Thoracic aorta (tissue), 2 donors: ENCODE results near the gene C3orf49. TPM values are rescaled to one million over a fixed set of nuclear protein-coding genes. Genes with fewer than 3 reads are reported as not detected.

Experiments
- ATAC-seq: fragments of 150-250 bp; one replicate; pipeline ENCODE4 v1.8.0; 2017; ENCODE audit warnings: low read depth; ENCODE audit not compliant: insufficient number of reproducible peaks, low FRiP score
- DNase-seq: peaks from one replicate; pipeline ENCODE4 v3.0.0-alpha.2; 2020; ENCODE audit warnings: low spot score
- H3K27ac ChIP-seq, 2 donors: fragments of 200-600 bp; sonication (generic); 1 replicate in 1 of 2; 2 replicates in 1 of 2; pipeline ENCODE4 v1.5.1; 2016; ENCODE audit warnings: mild to moderate bottlenecking in 2 of 2, moderate library complexity in 2 of 2
- H3K27me3 ChIP-seq: fragments of 200-600 bp; sonication (generic); replicated peaks from 2 replicates; pipeline ENCODE4 v1.6.0; 2016; ENCODE audit warnings: mild to moderate bottlenecking; ENCODE audit not compliant: insufficient read depth
- H3K36me3 ChIP-seq: fragments of 200-600 bp; sonication (generic); one replicate; pipeline ENCODE4 v1.5.1; 2016
- H3K4me1 ChIP-seq, 2 donors: fragments of 200-600 bp; sonication (generic); 1 replicate in 1 of 2; 2 replicates in 1 of 2; pipeline versions ENCODE4 v1.5.1 to v1.6.0; 2016; ENCODE audit warnings: low read depth in 2 of 2, mild to moderate bottlenecking in 1 of 2; ENCODE audit not compliant: control insufficient read depth in 1 of 2
- H3K4me3 ChIP-seq: fragments of 200-600 bp; sonication (generic); 2 replicates; pipeline ENCODE4 v1.5.1; 2016; ENCODE audit warnings: mild to moderate bottlenecking
- H3K9me3 ChIP-seq: fragments of 200-600 bp; sonication (generic); 2 replicates; pipeline ENCODE4 v1.5.1; 2016
- total RNA-seq, 2 donors: library from RNA; depleted of rRNA; stranded (reverse); fragments of >200 nt; gene quantifications; one replicate each; pipeline versions ENCODE4 v1.1.0 to v1.2.3, GENCODE V29; 2016
- TF ChIP-seq, protein P1 (sequence below): fragments of 200-600 bp; sonication (generic); IDR thresholded peaks from one replicate; pipeline ENCODE4 v1.5.1; 2019; ENCODE audit warnings: antibody characterized with exemption

The C3orf49 gene
- total RNA-seq, 2 donors from 2014 or later = not detected

DNA sequence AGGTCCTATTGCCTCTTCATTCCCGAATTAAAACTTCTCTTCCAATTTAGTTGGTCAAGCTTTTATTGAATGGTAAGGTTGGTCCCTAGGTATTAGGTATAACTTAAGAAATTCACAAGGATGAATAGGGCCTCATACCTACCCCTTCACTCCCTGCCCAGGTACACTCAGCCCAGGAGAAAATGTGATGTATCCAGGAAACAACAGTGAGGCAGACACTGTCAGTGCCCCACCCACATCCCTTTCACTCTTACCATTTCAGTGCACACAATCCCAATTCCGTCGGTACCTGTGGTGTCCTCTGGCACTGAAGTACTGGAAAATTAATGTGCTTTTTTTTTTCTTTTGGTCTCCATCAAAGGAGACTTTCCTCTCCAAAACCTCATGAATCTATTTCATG, 10.5 kb upstream of the C3orf49 start:
- Histone ChIP-seq H3K4me3 (no peak overlapping the region), H3K4me1 (no peaks in the 10 kb centered on the region), H3K27ac (no peak overlapping the region), H3K9me3 (no peaks in the 10 kb centered on the region), H3K27me3 (no peaks in the 10 kb centered on the region), H3K36me3 (no peaks in the 10 kb centered on the region)
- TF ChIP-seq, protein P1, sequence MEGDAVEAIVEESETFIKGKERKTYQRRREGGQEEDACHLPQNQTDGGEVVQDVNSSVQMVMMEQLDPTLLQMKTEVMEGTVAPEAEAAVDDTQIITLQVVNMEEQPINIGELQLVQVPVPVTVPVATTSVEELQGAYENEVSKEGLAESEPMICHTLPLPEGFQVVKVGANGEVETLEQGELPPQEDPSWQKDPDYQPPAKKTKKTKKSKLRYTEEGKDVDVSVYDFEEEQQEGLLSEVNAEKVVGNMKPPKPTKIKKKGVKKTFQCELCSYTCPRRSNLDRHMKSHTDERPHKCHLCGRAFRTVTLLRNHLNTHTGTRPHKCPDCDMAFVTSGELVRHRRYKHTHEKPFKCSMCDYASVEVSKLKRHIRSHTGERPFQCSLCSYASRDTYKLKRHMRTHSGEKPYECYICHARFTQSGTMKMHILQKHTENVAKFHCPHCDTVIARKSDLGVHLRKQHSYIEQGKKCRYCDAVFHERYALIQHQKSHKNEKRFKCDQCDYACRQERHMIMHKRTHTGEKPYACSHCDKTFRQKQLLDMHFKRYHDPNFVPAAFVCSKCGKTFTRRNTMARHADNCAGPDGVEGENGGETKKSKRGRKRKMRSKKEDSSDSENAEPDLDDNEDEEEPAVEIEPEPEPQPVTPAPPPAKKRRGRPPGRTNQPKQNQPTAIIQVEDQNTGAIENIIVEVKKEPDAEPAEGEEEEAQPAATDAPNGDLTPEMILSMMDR = no peak
- DNase-seq (no peak), ATAC-seq (no peak)

DNA sequence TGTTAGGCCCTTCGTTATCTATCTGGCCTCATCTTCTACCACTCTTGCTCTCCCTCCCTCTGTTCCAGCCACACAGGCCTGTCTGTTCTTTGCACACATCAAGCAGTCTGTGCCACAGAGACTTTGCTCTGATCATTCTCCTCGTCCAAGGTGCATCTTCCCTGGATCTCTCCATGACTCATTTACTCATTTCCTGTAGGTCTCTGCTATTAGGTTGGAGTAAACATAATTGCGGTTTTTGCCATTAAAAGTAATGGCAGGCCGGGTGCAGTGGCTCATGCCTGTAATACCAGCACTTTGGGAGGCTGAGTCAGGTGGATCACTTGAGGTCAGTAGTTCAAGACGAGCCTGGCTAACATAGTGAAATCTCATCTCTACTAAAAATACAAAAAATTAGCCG, 9.5 kb upstream of the C3orf49 start:
- TF ChIP-seq, protein P1 = no peak
- DNase-seq = no peak
- Histone ChIP-seq H3K4me1 (no peaks in the 10 kb centered on the region), H3K9me3 (no peaks in the 10 kb centered on the region), H3K36me3 (no peaks in the 10 kb centered on the region), H3K4me3 (no peak overlapping the region), H3K27me3 (no peaks in the 10 kb centered on the region), H3K27ac (no peak overlapping the region)
- ATAC-seq = no peak

DNA sequence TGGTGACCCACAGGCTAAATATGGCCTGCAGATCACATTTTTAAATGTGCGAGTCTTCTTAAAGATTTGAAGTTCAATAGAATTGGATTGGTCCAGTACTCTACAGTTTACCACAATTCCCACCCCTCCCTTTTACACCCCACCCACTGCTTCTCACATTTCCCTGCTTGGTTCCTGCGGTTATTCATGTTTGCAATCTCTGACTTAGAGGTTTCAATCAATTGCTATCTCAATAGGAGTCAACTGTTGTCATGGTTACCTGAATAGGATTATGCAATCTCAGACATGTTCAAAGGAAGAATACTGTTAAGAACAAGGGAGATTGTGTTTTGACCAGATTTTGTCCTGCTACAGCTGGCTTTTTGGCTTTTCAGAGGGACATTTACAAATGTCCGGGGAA, 4.9 kb upstream of the C3orf49 start:
- H3K27ac ChIP-seq = no peak overlapping the region
- no peaks in the 10 kb centered on the region for H3K4me1 ChIP-seq
- ATAC-seq (no peak), DNase-seq (no peak)
- no peaks in the 10 kb centered on the region for H3K36me3 ChIP-seq
- no peaks in the 10 kb centered on the region for H3K27me3 ChIP-seq
- H3K4me3 ChIP-seq = no peak overlapping the region
- TF ChIP-seq, protein P1 = no peak
- no peaks in the 10 kb centered on the region for H3K9me3 ChIP-seq

DNA sequence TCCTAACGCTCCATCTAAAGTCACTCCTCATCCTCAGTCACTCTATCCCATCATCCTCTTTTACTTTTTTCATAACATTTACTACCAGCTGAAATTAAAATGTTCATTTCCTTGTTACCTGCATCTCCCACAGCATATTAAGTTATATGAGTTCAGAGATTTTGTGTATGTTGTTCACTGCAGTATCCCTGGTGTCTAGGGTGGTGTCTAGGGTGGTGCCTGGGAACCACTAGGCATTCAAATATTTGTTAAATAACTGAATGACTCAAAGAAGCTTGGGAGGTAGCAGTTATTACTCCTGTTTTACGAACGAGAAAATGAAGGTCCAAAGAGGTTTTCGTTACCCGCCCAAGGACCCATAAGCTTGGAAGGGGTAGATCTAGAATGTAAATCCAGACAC, 1.9 kb upstream of the C3orf49 start:
- Histone ChIP-seq H3K27ac (no peak overlapping the region), H3K9me3 (no peaks in the 10 kb centered on the region), H3K36me3 (no peaks in the 10 kb centered on the region), H3K4me3 (no peak overlapping the region), H3K27me3 (no peaks in the 10 kb centered on the region), H3K4me1 (no peaks in the 10 kb centered on the region)
- DNase-seq (no peak), ATAC-seq (no peak)
- TF ChIP-seq, protein P1 = no peak

DNA sequence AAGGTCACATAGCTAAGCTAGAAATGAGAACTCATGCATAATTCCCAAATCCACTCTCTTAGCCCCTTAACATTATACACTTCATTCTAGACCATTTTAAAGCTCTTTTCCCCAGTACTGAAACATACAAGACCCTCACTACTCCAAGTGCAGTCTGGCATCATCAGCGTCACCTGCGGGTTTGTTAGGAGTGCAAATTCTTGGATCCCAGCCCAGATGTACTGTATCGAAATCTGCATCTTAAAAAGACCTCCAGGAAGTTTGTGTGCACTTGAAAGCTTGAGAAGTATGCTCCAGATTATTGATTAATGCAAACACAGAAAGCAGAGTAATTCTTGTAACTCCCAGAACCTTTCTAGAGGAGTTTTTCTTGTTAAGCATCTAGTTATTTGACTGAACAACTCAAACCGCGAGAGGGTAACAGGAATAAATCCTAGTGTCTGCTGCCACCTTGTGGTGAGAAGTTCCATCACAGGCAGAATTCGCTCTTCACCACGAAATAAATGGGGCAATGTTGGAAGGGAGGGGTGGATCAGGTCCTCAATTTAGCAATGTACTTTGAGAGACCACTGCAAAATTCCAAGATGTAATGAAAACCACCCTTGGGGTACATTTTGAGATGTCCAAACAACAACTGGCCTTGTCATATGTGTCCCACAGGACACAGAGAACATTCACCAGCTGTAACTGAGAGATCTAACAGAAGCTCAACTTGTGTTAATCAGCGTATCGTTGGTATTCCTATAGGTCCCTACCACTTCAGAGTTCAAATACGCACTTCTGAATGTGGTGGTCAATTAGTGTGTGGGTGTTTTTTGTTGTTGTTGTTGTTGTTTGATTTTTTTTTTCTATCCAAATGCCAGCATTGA, 583 bp upstream of the C3orf49 start:
- peak; percentile 65 for ATAC-seq

More for the DNA sequence above, 583 bp upstream of the C3orf49 start:
- Histone ChIP-seq H3K36me3 (no peaks in the 10 kb centered on the region), H3K27ac (no peak overlapping the region), H3K27me3 (no peaks in the 10 kb centered on the region), H3K4me3 (no peak overlapping the region), H3K9me3 (no peaks in the 10 kb centered on the region), H3K4me1 (no peaks in the 10 kb centered on the region)
- TF ChIP-seq, protein P1 = peak; percentile 84
- DNase-seq = peak; percentile 8
